ENCODE results near the gene TDRD7. TPM values are rescaled to one million over a fixed set of nuclear protein-coding genes. Genes with fewer than 3 reads are reported as not detected.

TDRD7 gene
- total RNA-seq, 1 experiment from 2014 or later: 3.6 TPM

GRCh38 chr9:97366889-97367288, 45.0 kb upstream of the TDRD7 start:
- no TSS peak for BruUV-seq (replicated peaks)
- Histone ChIP-seq H3K4me3 (ENCODE audit: low read depth, low read length, poor library complexity, severe bottlenecking) (no peak overlapping the region), H3K36me3 (ENCODE audit: insufficient read depth, low read length, poor library complexity, severe bottlenecking) (no peaks in the 10 kb centered on the region), H3K27ac (ENCODE audit: low read depth, low read length, poor library complexity, severe bottlenecking) (no peak overlapping the region), H3K4me1 (ENCODE audit: insufficient read depth, low read length, poor library complexity, severe bottlenecking) (no peaks in the 10 kb centered on the region), H3K27me3 (replicated peaks; ENCODE audit: insufficient read depth, low read depth, low read length, poor library complexity) (no peaks in the 10 kb centered on the region), H3K9me3 (ENCODE audit: low read depth, low read length, poor library complexity, severe bottlenecking) (no peaks in the 10 kb centered on the region)
- DNase-seq (ENCODE audit: low spot score): no peak
- ChIA-PET CTCF (no interaction called here), POLR2A (ENCODE audit: low non-redundant PET) (no interaction called here)
- intact Hi-C loops (cut with micrococcal nuclease; ENCODE audit: unreplicated experiment): no loop called here
- TF ChIP-seq EZH2 (IDR thresholded peaks at IDR 0.05; ENCODE audit: borderline replicate concordance, low read depth, low read length, poor library complexity, severe bottlenecking) (no peak), CTCF (conservative IDR thresholded peaks at IDR 0.05; ENCODE audit: low read depth, low read length) (no peak)

- no peaks in the 10 kb centered on the region for H3K4me1 ChIP-seq (ENCODE audit: insufficient read depth, low read length, poor library complexity, severe bottlenecking)
- CTCF ChIA-PET: no interaction called here
- H3K36me3 ChIP-seq (ENCODE audit: insufficient read depth, low read length, poor library complexity, severe bottlenecking): no peaks in the 10 kb centered on the region
- H3K4me3 ChIP-seq (ENCODE audit: low read depth, low read length, poor library complexity, severe bottlenecking): no peak overlapping the region
- H3K27ac ChIP-seq (ENCODE audit: low read depth, low read length, poor library complexity, severe bottlenecking): no peak overlapping the region
- POLR2A ChIA-PET (ENCODE audit: low non-redundant PET): no interaction called here
- TF ChIP-seq EZH2 (IDR thresholded peaks at IDR 0.05; ENCODE audit: borderline replicate concordance, low read depth, low read length, poor library complexity, severe bottlenecking) (no peak), CTCF (conservative IDR thresholded peaks at IDR 0.05; ENCODE audit: low read depth, low read length) (no peak)
- BruUV-seq (replicated peaks): no TSS peak
- H3K27me3 ChIP-seq (replicated peaks; ENCODE audit: insufficient read depth, low read depth, low read length, poor library complexity): no peaks in the 10 kb centered on the region
- no peak for DNase-seq (ENCODE audit: low spot score)
- no peaks in the 10 kb centered on the region for H3K9me3 ChIP-seq (ENCODE audit: low read depth, low read length, poor library complexity, severe bottlenecking)
- intact Hi-C loops (cut with micrococcal nuclease; ENCODE audit: unreplicated experiment): no loop called here
These were observed 44.2 kb upstream of the TDRD7 start for GRCh38 chr9:97367729-97368128.

GRCh38 chr9:97368964-97369363, 42.9 kb upstream of the TDRD7 start:
- intact Hi-C loops (cut with micrococcal nuclease; ENCODE audit: unreplicated experiment): no loop called here
- Histone ChIP-seq H3K27me3 (replicated peaks; ENCODE audit: insufficient read depth, low read depth, low read length, poor library complexity) (no peaks in the 10 kb centered on the region), H3K9me3 (ENCODE audit: low read depth, low read length, poor library complexity, severe bottlenecking) (no peaks in the 10 kb centered on the region), H3K36me3 (ENCODE audit: insufficient read depth, low read length, poor library complexity, severe bottlenecking) (no peaks in the 10 kb centered on the region), H3K4me3 (ENCODE audit: low read depth, low read length, poor library complexity, severe bottlenecking) (no peak overlapping the region), H3K4me1 (ENCODE audit: insufficient read depth, low read length, poor library complexity, severe bottlenecking) (no peaks in the 10 kb centered on the region), H3K27ac (ENCODE audit: low read depth, low read length, poor library complexity, severe bottlenecking) (no peak overlapping the region)
- no peak for DNase-seq (ENCODE audit: low spot score)
- TF ChIP-seq CTCF (conservative IDR thresholded peaks at IDR 0.05; ENCODE audit: low read depth, low read length): no peak
- no peak for TF ChIP-seq EZH2 (IDR thresholded peaks at IDR 0.05; ENCODE audit: borderline replicate concordance, low read depth, low read length, poor library complexity, severe bottlenecking)
- no TSS peak for BruUV-seq (replicated peaks)
- ChIA-PET CTCF (no interaction called here), POLR2A (ENCODE audit: low non-redundant PET) (no interaction called here)

Measured in A673 (cell line).